Fibroblast of lung (primary cell): ENCODE results near the gene SMIM5. TPM values are rescaled to one million over a fixed set of nuclear protein-coding genes. Genes with fewer than 3 reads are reported as not detected.

Experiments used
- DNase-seq, 2 donors: peaks; one replicate each; pipeline versions ENCODE4 v3.0.0 to v3.0.0-alpha.2; 2010; ENCODE audit warnings: low read depth in 2 of 2
- H2AFZ ChIP-seq: 2 replicates; pipeline ENCODE4 v1.5.1; 2012; ENCODE audit warnings: low read length, control low read depth, inconsistent platforms
- H3K27ac ChIP-seq: 2 replicates; pipeline ENCODE4 v1.5.1; 2011; ENCODE audit warnings: low read length, control low read depth; ENCODE audit not compliant: insufficient read depth
- H3K27me3 ChIP-seq: 2 replicates; pipeline ENCODE4 v1.5.1; 2011; ENCODE audit warnings: mild to moderate bottlenecking, low read length; ENCODE audit not compliant: control insufficient read depth, insufficient read depth
- H3K36me3 ChIP-seq: 2 replicates; pipeline ENCODE4 v1.5.1; 2011; ENCODE audit warnings: low read length; ENCODE audit not compliant: control insufficient read depth, insufficient read depth
- H3K4me1 ChIP-seq: 2 replicates; pipeline ENCODE4 v1.5.1; 2011; ENCODE audit warnings: low read length; ENCODE audit not compliant: control insufficient read depth, insufficient read depth; ENCODE audit errors: extremely low read depth
- H3K4me2 ChIP-seq: 2 replicates; pipeline ENCODE4 v1.5.1; 2011; ENCODE audit warnings: low read length, control low read depth; ENCODE audit not compliant: insufficient read depth; ENCODE audit errors: extremely low read depth
- H3K4me3 ChIP-seq, 4 experiments: fragments of 200-600 bp in 1 of 4; sonication (generic) in 1 of 4; replicated peaks in 1 of 4; 2 replicates each; pipeline ENCODE4 v1.5.1; 2011 to 2016; ENCODE audit warnings: low read length in 4 of 4, low read depth in 3 of 4, mild to moderate bottlenecking in 3 of 4, control low read depth in 2 of 4, inconsistent platforms in 1 of 4, mixed read lengths in 1 of 4; ENCODE audit not compliant: insufficient read depth in 1 of 4; ENCODE audit errors: control extremely low read depth in 1 of 4
- H3K79me2 ChIP-seq: 2 replicates; pipeline ENCODE4 v1.5.1; 2012; ENCODE audit warnings: mild to moderate bottlenecking, low read length, inconsistent platforms; ENCODE audit not compliant: control insufficient read depth, insufficient read depth
- H3K9ac ChIP-seq: 2 replicates; pipeline ENCODE4 v1.5.1; 2011; ENCODE audit warnings: mild to moderate bottlenecking, low read length, control low read depth; ENCODE audit not compliant: insufficient read depth
- H3K9me3 ChIP-seq: 2 replicates; pipeline ENCODE4 v1.5.1; 2012; ENCODE audit warnings: low read depth, low read length; ENCODE audit not compliant: control insufficient read depth, insufficient read depth
- H4K20me1 ChIP-seq: 2 replicates; pipeline ENCODE4 v1.5.1; 2011; ENCODE audit warnings: low read length; ENCODE audit not compliant: control insufficient read depth, insufficient read depth; ENCODE audit errors: extremely low read depth
- EZH2 ChIP-seq: IDR thresholded peaks from 2 replicates; pipeline ENCODE4 v1.5.1; 2012; ENCODE audit warnings: low read length, control low read depth, mild to moderate bottlenecking; ENCODE audit errors: missing control alignments
- polyA plus RNA-seq, 2 donors: library from polyadenylated mRNA; depleted of rRNA in 1 of 2; stranded (reverse) in 1 of 2; unstranded in 1 of 2; fragments of >200 nt; gene quantifications; 2 replicates each; pipeline ENCODE4 v1.2.1, GENCODE V29; 2011 to 2012; ENCODE audit warnings: missing spikeins in 1 of 2
- total RNA-seq: library from RNA; depleted of rRNA; stranded (reverse); fragments of >200 nt; gene quantifications from 2 replicates; pipeline ENCODE4 v1.2.1, GENCODE V29; 2014
- TF ChIP-seq, protein P1 (sequence below), 2 donors: IDR thresholded peaks in 1 of 2; conservative IDR thresholded peaks in 1 of 2; 1 replicate in 1 of 2; 2 replicates in 1 of 2; pipeline ENCODE4 v1.5.1; 2011 to 2012; ENCODE audit warnings: low read length in 2 of 2, control low read depth in 1 of 2, inconsistent platforms in 1 of 2, low read depth in 1 of 2, mild to moderate bottlenecking in 1 of 2

The SMIM5 gene
- total and polyA plus RNA-seq, 2 donors (not counting 1 experiment from before 2014, with no cell fraction given): 0.05 to 0.17 TPM

DNA sequence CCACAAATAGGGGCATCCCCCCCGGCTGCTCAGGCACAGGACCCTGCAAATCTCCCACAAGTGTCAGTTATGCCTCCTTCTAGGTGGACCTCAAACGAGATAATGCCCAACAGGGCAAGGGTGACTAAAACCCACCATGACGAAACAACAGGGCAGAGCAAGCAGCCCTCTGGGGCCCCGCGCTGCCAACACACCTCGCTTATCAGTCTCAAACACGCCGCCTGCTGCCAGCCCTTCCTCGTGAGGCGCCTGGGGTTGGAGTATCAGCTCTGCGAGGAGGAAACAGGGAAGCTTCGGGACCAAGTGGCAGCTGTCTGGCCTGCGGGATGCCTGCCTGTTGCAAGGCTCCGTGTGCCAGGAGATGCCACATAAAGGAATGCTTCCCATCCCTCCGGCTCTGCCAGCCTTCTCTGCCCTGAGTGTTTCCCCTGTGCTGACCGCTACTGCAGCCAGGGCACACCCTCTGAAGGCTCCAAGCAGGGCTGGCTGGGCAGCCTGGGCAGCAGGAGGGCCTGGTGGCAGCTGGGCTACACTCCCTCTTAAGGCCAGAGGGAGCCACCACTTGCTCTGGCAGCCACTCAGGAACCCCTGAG lies 2.5 kb downstream of the SMIM5 start:
- no peaks in the 10 kb centered on the region for H3K79me2 ChIP-seq
- H2AFZ ChIP-seq: no peak overlapping the region

DNA sequence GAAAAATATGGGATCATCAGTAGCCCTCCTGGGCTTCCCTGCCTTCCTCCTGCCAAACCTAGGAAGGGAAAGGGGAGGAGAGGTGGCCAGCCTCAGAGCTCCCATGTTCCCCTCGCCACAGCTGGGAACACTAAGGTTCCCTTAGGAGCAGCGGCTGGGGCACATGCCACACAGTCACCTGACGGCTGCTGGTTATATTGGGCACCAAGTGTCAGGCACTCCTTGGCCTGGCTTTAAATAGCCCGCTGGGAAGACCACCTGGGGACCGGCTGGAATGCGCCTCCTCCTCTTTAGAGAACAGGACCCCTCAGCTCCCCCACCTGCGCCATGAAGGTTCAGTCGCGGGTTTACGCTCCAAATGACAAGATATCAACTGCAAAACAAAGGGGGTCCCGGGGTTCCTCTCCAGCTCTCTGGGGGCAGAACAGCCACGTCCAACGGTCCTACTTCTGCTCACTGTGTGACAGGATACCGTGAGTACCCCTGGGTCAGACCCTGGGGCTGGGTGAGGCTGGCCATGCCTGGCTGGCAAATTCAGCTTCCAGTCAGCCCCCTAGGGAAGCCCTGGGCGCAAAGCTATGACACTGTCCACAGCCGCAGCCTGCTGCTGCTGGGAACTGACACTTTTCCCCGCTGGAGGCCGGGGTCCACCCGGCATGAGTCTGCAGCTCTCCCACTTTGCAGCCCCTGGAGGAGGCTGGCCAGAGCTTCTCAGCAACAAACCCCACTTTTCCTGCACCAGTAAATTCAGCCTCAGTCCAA lies 3.3 kb downstream of the SMIM5 start:
- Histone ChIP-seq H3K4me1 (peaks cover 14% of the 10 kb centered on the region), H3K9ac (no peak overlapping the region), H3K4me2 (no peak overlapping the region), H2AFZ (no peak overlapping the region), H3K4me3 (no peak overlapping the region), H3K9me3 (no peaks in the 10 kb centered on the region), H3K27ac (no peak overlapping the region), H3K27me3 (no peaks in the 10 kb centered on the region), H4K20me1 (no peaks in the 10 kb centered on the region), H3K79me2 (no peaks in the 10 kb centered on the region), H3K36me3 (no peaks in the 10 kb centered on the region)
- no peak for TF ChIP-seq EZH2
- TF ChIP-seq, protein P1, sequence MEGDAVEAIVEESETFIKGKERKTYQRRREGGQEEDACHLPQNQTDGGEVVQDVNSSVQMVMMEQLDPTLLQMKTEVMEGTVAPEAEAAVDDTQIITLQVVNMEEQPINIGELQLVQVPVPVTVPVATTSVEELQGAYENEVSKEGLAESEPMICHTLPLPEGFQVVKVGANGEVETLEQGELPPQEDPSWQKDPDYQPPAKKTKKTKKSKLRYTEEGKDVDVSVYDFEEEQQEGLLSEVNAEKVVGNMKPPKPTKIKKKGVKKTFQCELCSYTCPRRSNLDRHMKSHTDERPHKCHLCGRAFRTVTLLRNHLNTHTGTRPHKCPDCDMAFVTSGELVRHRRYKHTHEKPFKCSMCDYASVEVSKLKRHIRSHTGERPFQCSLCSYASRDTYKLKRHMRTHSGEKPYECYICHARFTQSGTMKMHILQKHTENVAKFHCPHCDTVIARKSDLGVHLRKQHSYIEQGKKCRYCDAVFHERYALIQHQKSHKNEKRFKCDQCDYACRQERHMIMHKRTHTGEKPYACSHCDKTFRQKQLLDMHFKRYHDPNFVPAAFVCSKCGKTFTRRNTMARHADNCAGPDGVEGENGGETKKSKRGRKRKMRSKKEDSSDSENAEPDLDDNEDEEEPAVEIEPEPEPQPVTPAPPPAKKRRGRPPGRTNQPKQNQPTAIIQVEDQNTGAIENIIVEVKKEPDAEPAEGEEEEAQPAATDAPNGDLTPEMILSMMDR (conservative IDR thresholded peaks at IDR 0.05 in 1 of 2, IDR thresholded peaks at IDR 0.05 in 1 of 2; ENCODE audit: low read depth in 1 of 2, low read length in 2 of 2): no peak
- DNase-seq: no peak

More for the DNA sequence above, 2.5 kb downstream of the SMIM5 start:
- TF ChIP-seq, protein P1 (conservative IDR thresholded peaks at IDR 0.05 in 1 of 2, IDR thresholded peaks at IDR 0.05 in 1 of 2; ENCODE audit: low read depth in 1 of 2, low read length in 2 of 2): no peak
- no peak for TF ChIP-seq EZH2
- Histone ChIP-seq H3K4me2 (no peak overlapping the region), H3K4me3 (no peak overlapping the region), H3K9ac (no peak overlapping the region), H3K36me3 (no peaks in the 10 kb centered on the region), H3K4me1 (peaks cover 14% of the 10 kb centered on the region), H3K9me3 (no peaks in the 10 kb centered on the region), H4K20me1 (no peaks in the 10 kb centered on the region), H3K27me3 (no peaks in the 10 kb centered on the region), H3K27ac (no peak overlapping the region)
- DNase-seq: no peak

DNA sequence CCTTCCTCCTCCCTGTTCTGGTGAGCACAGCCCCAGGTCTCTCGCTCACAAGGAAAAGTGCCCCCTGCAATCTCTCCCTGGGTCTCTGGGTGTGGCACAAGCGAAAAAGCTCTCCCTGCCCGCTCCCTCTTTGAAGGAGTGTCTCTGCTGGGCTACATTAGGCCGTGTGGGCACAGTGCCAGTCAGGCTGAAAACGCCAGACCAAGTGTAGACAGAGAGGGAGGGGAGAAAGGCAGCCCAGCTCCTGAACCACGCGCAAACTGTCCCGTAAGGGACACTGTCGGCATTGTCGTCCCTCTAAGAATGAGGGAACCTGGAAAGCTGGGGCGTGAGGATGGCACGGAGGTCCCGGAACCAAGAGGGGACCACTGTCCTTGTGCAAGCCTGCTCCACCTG lies 3.9 kb downstream of the SMIM5 start:
- H3K9ac ChIP-seq: no peak overlapping the region
- H3K36me3 ChIP-seq: no peaks in the 10 kb centered on the region
- DNase-seq: no peak

More for the DNA sequence above, 3.9 kb downstream of the SMIM5 start:
- Histone ChIP-seq H3K27ac (no peak overlapping the region), H3K27me3 (no peaks in the 10 kb centered on the region), H3K4me1 (peaks cover 14% of the 10 kb centered on the region), H3K9me3 (no peaks in the 10 kb centered on the region), H4K20me1 (no peaks in the 10 kb centered on the region), H3K4me2 (no peak overlapping the region), H3K4me3 (no peak overlapping the region), H3K79me2 (no peaks in the 10 kb centered on the region), H2AFZ (no peak overlapping the region)
- TF ChIP-seq, protein P1 (conservative IDR thresholded peaks at IDR 0.05 in 1 of 2, IDR thresholded peaks at IDR 0.05 in 1 of 2; ENCODE audit: low read depth in 1 of 2, low read length in 2 of 2): no peak
- TF ChIP-seq EZH2: no peak
